Liver (tissue), 3 donors: ENCODE data around the gene ITGA11.

ENCODE experiments used
- ATF3 ChIP-seq: IDR thresholded peaks from 2 replicates; pipeline ENCODE4 v1.6.1; 2016; ENCODE audit warnings: antibody characterized with exemption
- CTCF ChIP-seq: fragments of 150-350 bp; IDR thresholded peaks from 2 replicates; pipeline ENCODE4 v1.5.1; 2017; ENCODE audit warnings: improper control_type of control experiment, low read depth, low read length; ENCODE audit not compliant: missing input control
- JUND ChIP-seq, 2 donors: IDR thresholded peaks; 2 replicates each; pipeline ENCODE4 v1.6.1; 2016; ENCODE audit warnings: antibody characterized with exemption in 2 of 2
- MAX ChIP-seq: IDR thresholded peaks from 2 replicates; pipeline ENCODE4 v1.6.1; 2016; ENCODE audit warnings: antibody characterized with exemption
- donor health status: healthy.
- donor health status: healthy.

- TF ChIP-seq CTCF (no peak), JUND (IDR thresholded peaks at IDR 0.05) (no peak), ATF3 (no peak), MAX (no peak)
Measured at GRCh38 chr15:68334661-68335124, 97.3 kb downstream of the ITGA11 start.
